Parathyroid adenoma (tissue), 2 donors: ENCODE results near the gene SERPIND1.

ENCODE experiments used
- H2AFZ ChIP-seq: fragments of 300-600 bp; sonication (generic); one replicate; pipeline ENCODE4 v1.7.0; 2017; ENCODE audit warnings: antibody characterized with exemption, mild to moderate bottlenecking
- H3K27ac ChIP-seq: fragments of 300-600 bp; sonication (generic); one replicate; pipeline ENCODE4 v1.7.0; 2017
- H3K27me3 ChIP-seq: fragments of 300-600 bp; sonication (generic); one replicate; pipeline ENCODE4 v1.7.0; 2017; ENCODE audit warnings: low read length; ENCODE audit not compliant: control insufficient read depth, insufficient read depth
- H3K36me3 ChIP-seq: fragments of 300-600 bp; sonication (generic); one replicate; pipeline ENCODE4 v1.7.0; 2017; ENCODE audit warnings: low read length; ENCODE audit not compliant: control insufficient read depth, insufficient read depth
- H3K4me1 ChIP-seq: fragments of 300-600 bp; sonication (generic); one replicate; pipeline ENCODE4 v1.7.0; 2017; ENCODE audit warnings: control low read depth
- H3K4me2 ChIP-seq: fragments of 300-600 bp; sonication (generic); one replicate; pipeline ENCODE4 v1.7.0; 2017; ENCODE audit warnings: low read length
- H3K4me3 ChIP-seq: fragments of 300-600 bp; sonication (generic); one replicate; pipeline ENCODE4 v1.7.0; 2017; ENCODE audit warnings: low read depth, low read length
- H3K79me2 ChIP-seq: fragments of 300-600 bp; sonication (generic); one replicate; pipeline ENCODE4 v1.7.0; 2017; ENCODE audit warnings: control low read depth
- H3K9ac ChIP-seq: fragments of 300-600 bp; sonication (generic); one replicate; pipeline ENCODE4 v1.7.0; 2017; ENCODE audit warnings: mild to moderate bottlenecking
- H3K9me3 ChIP-seq: fragments of 300-600 bp; sonication (generic); one replicate; pipeline ENCODE4 v1.7.0; 2017; ENCODE audit warnings: low read length; ENCODE audit not compliant: control insufficient read depth
- CTCF ChIP-seq: fragments of 300-600 bp; sonication (generic); IDR thresholded peaks from one replicate; pipeline ENCODE4 v1.7.0; 2017; ENCODE audit warnings: antibody characterized with exemption, mild to moderate bottlenecking
- donor health status: primary hyperparathyroidism.

The SERPIND1 gene

GRCh38 chr22:20744456-20744855 lies 29.5 kb upstream of the SERPIND1 start:
- H3K4me3 ChIP-seq, result no peak overlapping the region
- TF ChIP-seq CTCF, result no peak
- no peaks in the 10 kb centered on the region for H3K79me2 ChIP-seq
- no peak overlapping the region for H3K4me2 ChIP-seq
- H2AFZ ChIP-seq, result no peak overlapping the region
- no peaks in the 10 kb centered on the region for H3K36me3 ChIP-seq
- no peaks in the 10 kb centered on the region for H3K4me1 ChIP-seq
- H3K27ac ChIP-seq, result no peak overlapping the region
- no peak overlapping the region for H3K9ac ChIP-seq
- H3K9me3 ChIP-seq, result no peaks in the 10 kb centered on the region
- H3K27me3 ChIP-seq, result no peaks in the 10 kb centered on the region

GRCh38 chr22:20745119-20745518 lies 28.8 kb upstream of the SERPIND1 start:
- no peaks in the 10 kb centered on the region for H3K27me3 ChIP-seq
- TF ChIP-seq CTCF, result no peak
- no peak overlapping the region for H2AFZ ChIP-seq
- H3K4me2 ChIP-seq, result no peak overlapping the region
- no peak overlapping the region for H3K9ac ChIP-seq
- no peaks in the 10 kb centered on the region for H3K36me3 ChIP-seq
- H3K27ac ChIP-seq, result no peak overlapping the region
- H3K4me1 ChIP-seq, result no peaks in the 10 kb centered on the region
- H3K4me3 ChIP-seq, result no peak overlapping the region
- H3K9me3 ChIP-seq, result no peaks in the 10 kb centered on the region
- H3K79me2 ChIP-seq, result no peaks in the 10 kb centered on the region

GRCh38 chr22:20746431-20747189 lies 27.3 kb upstream of the SERPIND1 start:
- no peaks in the 10 kb centered on the region for H3K79me2 ChIP-seq
- no peak overlapping the region for H3K4me2 ChIP-seq
- no peak overlapping the region for H3K4me3 ChIP-seq
- no peak for TF ChIP-seq CTCF
- no peak overlapping the region for H3K9ac ChIP-seq
- H3K27ac ChIP-seq, result no peak overlapping the region
- H3K36me3 ChIP-seq, result no peaks in the 10 kb centered on the region
- H3K9me3 ChIP-seq, result no peaks in the 10 kb centered on the region
- no peaks in the 10 kb centered on the region for H3K27me3 ChIP-seq
- H2AFZ ChIP-seq, result no peak overlapping the region
- H3K4me1 ChIP-seq, result no peaks in the 10 kb centered on the region

GRCh38 chr22:20747223-20747622 lies 26.7 kb upstream of the SERPIND1 start:
- no peak overlapping the region for H3K4me3 ChIP-seq
- no peak for TF ChIP-seq CTCF
- no peaks in the 10 kb centered on the region for H3K36me3 ChIP-seq

GRCh38 chr22:20748082-20748481 lies 25.8 kb upstream of the SERPIND1 start:
- H3K4me1 ChIP-seq, result no peaks in the 10 kb centered on the region
- no peaks in the 10 kb centered on the region for H3K9me3 ChIP-seq
- no peak overlapping the region for H3K4me3 ChIP-seq
- H3K9ac ChIP-seq, result no peak overlapping the region
- H3K4me2 ChIP-seq, result no peak overlapping the region
- no peak overlapping the region for H2AFZ ChIP-seq
- H3K79me2 ChIP-seq, result no peaks in the 10 kb centered on the region
- TF ChIP-seq CTCF, result no peak
- no peak overlapping the region for H3K27ac ChIP-seq
- H3K36me3 ChIP-seq, result no peaks in the 10 kb centered on the region
- no peaks in the 10 kb centered on the region for H3K27me3 ChIP-seq

More at GRCh38 chr22:20747223-20747622, 26.7 kb upstream of the SERPIND1 start:
- H3K27me3 ChIP-seq, result no peaks in the 10 kb centered on the region
- no peak overlapping the region for H3K9ac ChIP-seq
- H3K4me2 ChIP-seq, result no peak overlapping the region
- H3K79me2 ChIP-seq, result no peaks in the 10 kb centered on the region
- no peak overlapping the region for H2AFZ ChIP-seq
- H3K4me1 ChIP-seq, result no peaks in the 10 kb centered on the region
- no peaks in the 10 kb centered on the region for H3K9me3 ChIP-seq
- no peak overlapping the region for H3K27ac ChIP-seq
